T-helper 1 cell treated with Interleukin-12 subunit alpha and Interleukin-12 subunit beta and Interleukin-4 antibody, amounts not matched to agents 30 μg/mL and 1 μg/mL, for 36 hours (primary cell): ENCODE data around the gene NFIA.

ENCODE experiments used
- H3K27ac Mint-ChIP-seq: one replicate; pipeline ENCODE4 v1.8.0; 2021; ENCODE audit warnings: mild to moderate bottlenecking, mixed read lengths
- H3K27me3 Mint-ChIP-seq: one replicate; pipeline ENCODE4 v1.8.0; 2021; ENCODE audit warnings: low read depth, mixed read lengths
- H3K36me3 Mint-ChIP-seq: one replicate; pipeline ENCODE4 v1.8.0; 2021; ENCODE audit warnings: low read depth, mixed read lengths
- H3K4me1 Mint-ChIP-seq: one replicate; pipeline ENCODE4 v1.8.0; 2021; ENCODE audit warnings: low read depth, mixed read lengths
- H3K4me3 Mint-ChIP-seq: one replicate; pipeline ENCODE4 v1.8.0; 2021; ENCODE audit warnings: mild to moderate bottlenecking, moderate library complexity, mixed read lengths
- H3K9me3 Mint-ChIP-seq: one replicate; pipeline ENCODE4 v1.8.0; 2021; ENCODE audit warnings: mixed read lengths

Gene NFIA

DNA sequence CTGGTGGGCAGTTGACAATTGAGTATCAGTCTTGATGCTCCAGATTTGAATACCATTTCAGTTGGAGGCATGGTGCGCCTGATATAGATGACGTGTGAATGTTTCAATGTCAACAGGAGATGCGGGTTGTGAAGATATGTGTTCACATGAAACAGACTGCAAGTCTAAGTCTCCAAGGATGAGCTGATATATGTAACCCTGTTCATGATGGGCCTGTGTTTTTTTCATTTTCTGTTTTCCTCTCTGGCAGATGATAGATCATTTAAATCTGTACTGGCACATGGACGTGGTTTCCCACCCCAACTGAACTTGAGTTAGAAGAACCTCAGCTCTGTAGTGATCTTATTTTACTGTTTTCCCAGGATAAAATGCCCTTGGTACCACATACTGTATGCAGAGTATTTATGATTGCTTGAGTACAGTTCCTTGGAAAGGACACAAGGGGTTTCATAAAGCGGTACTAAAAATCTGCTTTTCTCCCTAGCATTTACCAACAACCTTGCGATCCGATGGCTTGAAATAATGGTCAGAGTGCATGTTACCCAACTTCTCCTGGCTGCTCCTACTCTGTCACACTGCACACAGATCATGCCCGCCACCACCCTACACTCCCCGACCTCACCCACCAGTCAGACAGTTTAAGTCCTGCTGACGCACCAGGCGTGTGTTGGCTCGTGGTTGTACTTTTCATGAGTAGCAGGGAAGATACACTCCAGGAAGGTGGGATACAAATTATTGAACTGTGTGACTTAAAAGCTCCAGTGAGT lies 131.1 kb downstream of the NFIA start:
- Mint-ChIP-seq H3K9me3 (no peaks in the 10 kb centered on the region), H3K27me3 (no peaks in the 10 kb centered on the region), H3K27ac (no peak overlapping the region), H3K4me1 (peaks cover 1% of the 10 kb centered on the region), H3K4me3 (no peak overlapping the region), H3K36me3 (no peaks in the 10 kb centered on the region)

DNA sequence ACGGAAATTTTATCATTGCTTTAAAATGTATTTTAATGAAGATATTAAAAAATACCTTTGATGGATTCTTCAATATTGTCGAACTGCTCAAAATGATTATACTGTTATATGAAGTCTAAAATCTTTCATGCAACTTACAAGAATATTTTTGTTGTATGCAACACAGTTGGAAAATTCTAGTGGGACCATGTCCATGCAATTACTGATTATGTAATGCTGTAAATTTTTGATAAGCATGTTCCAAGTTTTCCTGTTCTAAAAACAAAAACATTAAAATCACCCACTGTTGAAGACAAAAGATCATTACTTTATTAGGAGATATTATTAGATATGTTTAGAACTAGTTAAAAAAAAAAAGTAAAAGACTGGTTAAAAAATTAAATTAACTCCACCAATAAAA lies 132.8 kb downstream of the NFIA start:
- H3K4me1 Mint-ChIP-seq = peaks cover 1% of the 10 kb centered on the region
- no peaks in the 10 kb centered on the region for H3K27me3 Mint-ChIP-seq
- no peak overlapping the region for H3K4me3 Mint-ChIP-seq

DNA sequence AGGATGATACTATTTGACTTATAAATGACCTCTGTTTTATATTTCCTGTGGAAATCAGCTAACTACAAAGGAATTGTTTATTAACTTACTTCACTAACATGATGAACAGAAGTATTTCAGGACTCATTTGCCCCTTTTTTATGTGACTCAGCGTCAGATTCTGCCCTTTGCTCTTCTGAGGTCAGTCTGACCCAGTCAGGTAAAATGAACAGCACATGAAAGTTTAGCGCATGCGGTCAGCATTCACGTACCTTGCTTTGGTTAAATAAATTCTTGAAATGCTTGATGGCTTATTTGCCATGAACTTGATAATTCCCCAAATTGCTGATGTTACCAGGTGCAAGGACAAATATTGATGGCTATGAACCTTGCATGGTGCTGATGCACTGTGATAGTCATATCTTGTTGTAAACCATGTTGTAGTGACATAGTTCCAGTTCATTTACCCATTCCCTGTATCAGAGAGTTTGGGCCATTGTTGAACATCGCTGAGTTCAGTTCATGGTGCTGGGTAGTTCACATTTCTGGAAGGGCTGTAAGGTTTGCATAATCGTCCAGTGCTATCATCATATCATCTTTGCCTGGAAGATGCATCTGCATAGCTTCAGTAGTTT lies 133.4 kb downstream of the NFIA start:
- Mint-ChIP-seq H3K36me3 (no peaks in the 10 kb centered on the region), H3K27me3 (no peaks in the 10 kb centered on the region), H3K4me1 (peaks cover 1% of the 10 kb centered on the region), H3K27ac (no peak overlapping the region), H3K4me3 (no peak overlapping the region), H3K9me3 (no peaks in the 10 kb centered on the region)

More for the DNA sequence above, 132.8 kb downstream of the NFIA start:
- Mint-ChIP-seq H3K36me3 (no peaks in the 10 kb centered on the region), H3K27ac (no peak overlapping the region), H3K9me3 (no peaks in the 10 kb centered on the region)

DNA sequence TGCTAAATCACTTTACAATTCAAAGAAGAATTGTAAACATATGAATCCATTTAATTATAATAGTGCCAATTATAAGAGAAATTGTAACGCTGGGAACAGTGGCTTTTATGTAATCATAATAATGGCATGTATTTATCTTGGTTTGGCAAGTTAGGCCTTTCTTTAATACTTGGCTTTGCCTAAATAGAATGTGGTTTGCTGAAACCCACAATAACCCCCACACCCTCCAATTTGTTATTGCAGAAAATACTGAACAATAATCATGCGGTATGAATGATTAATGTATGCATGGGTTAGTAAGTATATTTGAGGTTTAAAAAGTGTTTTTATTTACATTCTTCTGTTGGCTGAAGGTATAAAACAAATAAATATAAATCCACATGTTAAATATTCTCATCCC lies 138.2 kb downstream of the NFIA start:
- no peak overlapping the region for H3K4me3 Mint-ChIP-seq

DNA sequence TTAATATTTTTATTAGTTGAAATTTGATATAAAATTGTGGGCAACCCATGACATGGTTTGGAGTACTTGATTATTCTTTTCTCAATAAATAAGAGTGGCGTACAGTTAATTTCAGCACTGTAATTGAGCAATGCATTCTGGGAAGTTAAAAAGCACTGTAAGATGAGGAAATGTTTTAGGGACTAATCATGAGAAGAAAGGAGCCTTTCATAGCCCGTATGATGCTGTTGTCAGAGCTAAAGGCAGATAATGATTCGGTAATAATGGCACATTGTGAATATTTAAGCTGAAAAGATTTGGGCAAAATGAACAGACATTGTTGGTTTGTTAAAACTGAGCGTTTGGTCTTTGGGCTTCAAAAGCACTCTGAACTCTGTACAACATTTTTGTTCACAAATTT lies 139.3 kb downstream of the NFIA start:
- no peaks in the 10 kb centered on the region for H3K9me3 Mint-ChIP-seq
- peaks cover 5% of the 10 kb centered on the region for H3K27me3 Mint-ChIP-seq
- no peak overlapping the region for H3K4me3 Mint-ChIP-seq
- H3K4me1 Mint-ChIP-seq = no peaks in the 10 kb centered on the region
- H3K36me3 Mint-ChIP-seq = no peaks in the 10 kb centered on the region
- H3K27ac Mint-ChIP-seq = no peak overlapping the region

More for the DNA sequence above, 138.2 kb downstream of the NFIA start:
- peaks cover 5% of the 10 kb centered on the region for H3K27me3 Mint-ChIP-seq
- no peak overlapping the region for H3K27ac Mint-ChIP-seq
- H3K9me3 Mint-ChIP-seq = no peaks in the 10 kb centered on the region
- no peaks in the 10 kb centered on the region for H3K4me1 Mint-ChIP-seq
- no peaks in the 10 kb centered on the region for H3K36me3 Mint-ChIP-seq

DNA sequence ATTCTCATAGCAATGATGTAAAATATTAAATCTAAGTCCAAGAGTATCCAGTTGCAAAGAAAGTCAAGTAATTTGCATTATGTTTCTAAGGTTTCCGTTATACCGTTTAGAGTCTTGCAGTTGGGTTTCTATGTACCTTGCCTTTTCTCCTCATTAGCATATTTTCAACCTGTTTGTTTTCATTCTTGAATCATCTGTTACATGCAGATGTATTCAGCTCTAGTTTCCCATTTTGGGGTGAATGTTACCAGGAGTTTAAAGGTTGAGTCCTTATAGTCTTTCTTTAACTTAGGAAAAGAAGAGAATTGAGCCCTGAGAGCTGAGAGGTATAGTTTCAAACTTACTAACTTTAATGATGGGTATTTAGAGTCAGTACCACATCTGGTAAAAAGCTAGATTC lies 139.9 kb downstream of the NFIA start:
- no peak overlapping the region for H3K4me3 Mint-ChIP-seq
- peaks cover 5% of the 10 kb centered on the region for H3K27me3 Mint-ChIP-seq
- no peaks in the 10 kb centered on the region for H3K36me3 Mint-ChIP-seq
- no peaks in the 10 kb centered on the region for H3K9me3 Mint-ChIP-seq
- H3K4me1 Mint-ChIP-seq = no peaks in the 10 kb centered on the region
- no peak overlapping the region for H3K27ac Mint-ChIP-seq

DNA sequence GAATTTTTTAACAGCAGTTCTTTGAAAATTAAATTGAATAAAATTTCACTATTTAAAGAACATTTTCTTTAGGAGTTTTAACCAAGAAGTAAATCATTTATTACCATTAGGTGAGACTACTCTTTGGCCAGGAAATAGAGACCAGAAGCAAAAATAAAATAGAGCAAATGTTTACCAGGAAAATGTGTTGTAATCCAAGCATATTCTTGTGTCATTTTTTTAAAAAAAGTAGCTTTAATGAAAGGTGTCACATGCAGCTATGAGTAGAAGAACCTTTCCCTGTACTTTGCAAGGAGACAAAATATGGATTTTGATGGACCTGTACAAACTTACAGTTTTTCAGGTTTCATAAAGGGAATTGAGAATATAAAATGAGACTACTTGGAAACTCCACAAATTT lies 140.8 kb downstream of the NFIA start:
- Mint-ChIP-seq H3K36me3 (no peaks in the 10 kb centered on the region), H3K4me3 (no peak overlapping the region), H3K27ac (no peak overlapping the region), H3K4me1 (no peaks in the 10 kb centered on the region), H3K27me3 (peaks cover 6% of the 10 kb centered on the region), H3K9me3 (no peaks in the 10 kb centered on the region)

DNA sequence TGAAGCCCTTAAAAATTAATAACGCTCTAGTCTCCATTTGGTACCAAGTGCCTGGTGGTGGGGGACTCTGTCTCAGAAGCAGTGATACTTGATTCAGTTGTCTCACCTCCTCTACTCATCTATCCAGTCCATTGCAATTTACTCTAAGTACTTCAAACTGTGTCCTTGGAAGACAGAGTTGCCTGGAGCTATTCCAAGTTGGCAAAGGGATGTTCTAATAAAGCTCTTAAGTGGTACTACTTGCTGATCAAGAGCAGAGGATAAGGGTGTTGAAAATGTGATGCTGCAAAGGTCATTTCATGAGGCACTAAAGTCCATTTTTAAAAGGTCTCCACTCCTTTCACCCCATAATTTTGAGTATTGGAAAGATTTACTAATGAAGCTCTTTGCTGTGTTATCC lies 142.2 kb downstream of the NFIA start:
- H3K36me3 Mint-ChIP-seq = no peaks in the 10 kb centered on the region
- no peaks in the 10 kb centered on the region for H3K4me1 Mint-ChIP-seq
- no peak overlapping the region for H3K4me3 Mint-ChIP-seq
- peaks cover 13% of the 10 kb centered on the region for H3K27me3 Mint-ChIP-seq
- no peaks in the 10 kb centered on the region for H3K9me3 Mint-ChIP-seq
- no peak overlapping the region for H3K27ac Mint-ChIP-seq

DNA sequence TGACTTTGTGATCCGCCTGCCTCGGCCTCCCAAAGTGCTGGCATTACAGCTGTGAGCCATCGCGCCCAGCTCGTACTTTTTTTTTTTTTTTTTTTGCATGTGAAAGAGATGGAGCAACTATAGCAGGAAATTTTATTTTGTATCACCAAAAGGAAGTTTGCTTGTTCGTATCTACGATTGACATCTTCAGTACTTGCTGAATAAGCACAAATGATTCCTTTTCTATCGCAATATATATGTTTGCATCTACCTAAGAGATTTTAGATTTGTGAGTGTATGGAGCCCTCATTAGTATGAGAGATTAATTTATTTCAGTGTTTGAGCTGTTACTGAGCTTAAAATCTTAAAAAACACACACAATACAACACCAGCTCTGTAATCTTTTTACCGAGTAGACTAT lies 143.1 kb downstream of the NFIA start:
- H3K36me3 Mint-ChIP-seq = no peaks in the 10 kb centered on the region
- no peaks in the 10 kb centered on the region for H3K4me1 Mint-ChIP-seq
- no peak overlapping the region for H3K4me3 Mint-ChIP-seq
- H3K9me3 Mint-ChIP-seq = no peaks in the 10 kb centered on the region
- H3K27ac Mint-ChIP-seq = no peak overlapping the region
- H3K27me3 Mint-ChIP-seq = peaks cover 17% of the 10 kb centered on the region

DNA sequence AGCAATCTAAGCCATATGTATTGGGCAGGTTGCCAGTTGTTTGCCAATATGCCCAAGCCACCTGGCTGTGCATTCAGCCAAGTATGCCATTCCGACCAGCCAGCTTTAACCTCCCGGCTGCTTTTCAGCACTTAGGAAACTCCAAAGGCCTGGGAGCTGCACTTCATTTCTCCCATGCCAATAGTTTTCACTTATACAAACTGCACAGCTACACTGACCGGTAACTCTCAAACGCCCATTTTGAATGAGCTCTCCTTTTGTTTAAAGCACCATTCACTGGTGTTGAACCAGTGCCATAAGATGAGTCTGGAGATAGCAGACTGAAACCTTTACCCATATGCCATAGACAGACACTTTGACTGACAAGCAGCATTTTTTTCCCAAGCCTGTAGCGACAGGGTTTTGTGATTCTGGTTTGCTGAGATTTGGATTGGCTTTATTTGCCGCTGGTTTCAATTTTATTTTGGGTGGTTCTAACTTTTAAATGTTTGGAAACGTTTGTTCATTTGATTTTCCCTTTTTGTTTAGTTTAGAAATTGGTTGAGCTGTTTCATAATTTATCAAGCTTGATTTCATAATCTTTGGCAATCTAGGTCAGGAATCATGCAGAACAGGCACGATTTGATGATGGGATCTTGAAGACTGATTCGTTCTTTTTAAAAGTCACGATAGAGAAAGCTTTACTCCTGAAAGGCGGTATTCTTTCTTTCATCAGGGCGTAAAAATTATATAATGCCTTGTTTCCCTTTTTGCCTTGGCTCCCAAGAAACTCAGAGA lies 144.6 kb downstream of the NFIA start:
- peaks cover 20% of the 10 kb centered on the region for H3K27me3 Mint-ChIP-seq
- H3K4me1 Mint-ChIP-seq = no peaks in the 10 kb centered on the region
- no peak overlapping the region for H3K4me3 Mint-ChIP-seq
- no peaks in the 10 kb centered on the region for H3K36me3 Mint-ChIP-seq
- no peaks in the 10 kb centered on the region for H3K9me3 Mint-ChIP-seq
- no peak overlapping the region for H3K27ac Mint-ChIP-seq

DNA sequence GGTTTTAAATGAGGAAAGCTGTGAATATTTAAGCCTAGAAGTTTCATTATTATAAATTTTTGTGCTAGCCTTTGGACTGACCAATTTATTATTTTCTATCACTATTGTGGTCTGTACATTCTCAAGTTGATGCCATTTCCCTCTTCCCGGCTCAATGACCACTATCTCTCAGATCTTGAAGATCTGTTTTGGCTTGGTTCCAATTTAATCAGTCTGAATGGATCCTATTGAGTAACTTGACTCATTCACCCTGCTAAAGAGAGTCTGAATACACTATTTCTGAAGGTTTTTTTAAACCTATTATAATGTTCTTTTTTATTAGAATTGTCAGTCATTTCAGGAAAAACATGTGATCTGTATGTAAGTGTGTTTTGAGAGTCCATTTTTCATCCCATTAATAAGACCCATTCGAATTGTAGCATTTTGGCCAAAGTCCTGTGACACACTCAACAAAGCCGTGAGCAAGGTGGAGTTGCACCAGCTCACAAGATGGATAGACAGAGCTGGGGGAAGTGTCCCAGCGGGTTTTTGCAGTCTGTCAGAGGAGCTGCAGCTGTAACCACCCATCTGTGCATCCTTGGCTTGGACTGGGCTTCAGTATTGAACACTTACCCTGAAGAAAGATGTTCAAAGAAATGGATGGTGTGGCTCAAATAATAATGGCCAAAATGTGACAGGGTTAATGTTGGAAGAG lies 145.6 kb downstream of the NFIA start:
- Mint-ChIP-seq H3K27ac (no peak overlapping the region), H3K9me3 (no peaks in the 10 kb centered on the region), H3K4me3 (no peak overlapping the region), H3K27me3 (peaks cover 20% of the 10 kb centered on the region), H3K4me1 (no peaks in the 10 kb centered on the region), H3K36me3 (no peaks in the 10 kb centered on the region)

DNA sequence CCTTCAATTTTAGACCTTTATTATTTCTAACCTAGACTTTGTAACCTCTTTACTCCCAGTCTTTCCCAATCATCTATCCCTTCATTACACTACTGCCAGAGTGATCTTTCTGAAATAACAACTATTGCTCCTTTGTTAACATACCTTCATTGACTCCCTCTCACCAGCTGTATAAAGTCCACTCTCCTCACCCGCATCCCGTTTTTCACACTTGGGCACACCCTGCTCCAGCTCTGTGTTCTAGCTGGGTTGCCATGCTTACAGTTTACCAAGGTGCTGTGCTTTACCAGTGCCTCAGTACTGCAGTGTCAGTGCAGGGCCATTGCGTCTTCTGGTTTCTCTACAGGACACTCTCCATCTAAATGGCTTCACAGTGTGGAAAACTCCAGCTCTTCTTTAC lies 148.2 kb downstream of the NFIA start:
- peaks cover 18% of the 10 kb centered on the region for H3K27me3 Mint-ChIP-seq
- no peak overlapping the region for H3K4me3 Mint-ChIP-seq
- H3K9me3 Mint-ChIP-seq = peaks cover 3% of the 10 kb centered on the region
- no peak overlapping the region for H3K27ac Mint-ChIP-seq
- H3K36me3 Mint-ChIP-seq = no peaks in the 10 kb centered on the region
- H3K4me1 Mint-ChIP-seq = no peaks in the 10 kb centered on the region

DNA sequence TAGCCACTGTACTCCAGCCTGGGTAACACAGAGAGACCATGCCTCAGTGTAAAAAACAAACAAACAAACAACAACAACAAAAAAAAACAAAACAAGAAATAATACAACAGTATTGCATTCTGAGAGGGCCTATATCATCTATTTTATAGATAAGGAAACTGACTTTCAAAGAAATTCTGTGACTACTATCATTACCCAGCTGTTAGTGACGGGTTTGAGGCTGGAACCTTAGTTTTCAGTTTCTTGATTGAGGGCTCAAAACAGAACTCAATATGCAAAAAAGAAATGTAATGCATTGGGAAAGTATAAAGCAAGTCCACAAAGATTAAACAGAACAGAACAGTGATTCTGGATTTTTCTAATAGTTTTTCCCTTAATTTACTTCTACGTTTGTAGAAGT lies 149.4 kb downstream of the NFIA start:
- Mint-ChIP-seq H3K4me1 (no peaks in the 10 kb centered on the region), H3K27me3 (peaks cover 18% of the 10 kb centered on the region), H3K36me3 (no peaks in the 10 kb centered on the region), H3K4me3 (no peak overlapping the region), H3K9me3 (peaks cover 3% of the 10 kb centered on the region), H3K27ac (no peak overlapping the region)

DNA sequence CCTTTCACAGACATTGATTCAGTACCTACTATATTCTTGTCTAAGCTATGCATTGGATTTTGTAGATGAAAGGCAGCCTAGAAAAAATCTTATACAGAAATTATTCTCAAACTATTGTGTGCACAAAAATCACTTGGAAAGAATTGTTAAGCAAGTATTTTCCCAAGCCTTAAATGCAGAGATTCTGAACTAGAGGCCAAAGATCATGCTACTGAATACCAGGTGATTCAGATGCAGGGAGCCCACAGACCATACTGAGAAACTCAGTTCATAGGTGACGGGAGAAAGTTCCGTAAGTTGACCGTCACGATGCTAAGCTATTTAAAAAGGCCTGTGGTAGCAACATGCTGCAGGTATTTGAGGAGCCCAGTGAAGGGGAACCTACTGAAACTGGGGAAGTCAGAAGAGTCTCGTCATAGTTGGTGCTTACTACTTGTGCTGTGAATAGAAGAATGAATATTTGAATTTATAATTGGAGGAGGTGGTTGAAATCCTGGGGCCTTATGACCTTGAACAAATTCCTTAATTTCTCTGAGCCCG lies 150.8 kb downstream of the NFIA start:
- no peak overlapping the region for H3K4me3 Mint-ChIP-seq
- no peak overlapping the region for H3K27ac Mint-ChIP-seq
- peaks cover 3% of the 10 kb centered on the region for H3K9me3 Mint-ChIP-seq
- H3K36me3 Mint-ChIP-seq = no peaks in the 10 kb centered on the region
- peaks cover 17% of the 10 kb centered on the region for H3K27me3 Mint-ChIP-seq
- H3K4me1 Mint-ChIP-seq = no peaks in the 10 kb centered on the region
